HK-2 (cell line): Measurements from ENCODE around the gene ARHGAP9.
"Not testable (repeated sequence)": the region's sequence is repeated elsewhere in the genome, so short reads cannot be mapped to it uniquely, and the experiment has no call there.

Experiments used
- DNase-seq: peaks from one replicate; pipeline ENCODE4 v3.0.0-alpha.2; 2018; ENCODE audit not compliant: unreplicated experiment

Gene ARHGAP9

DNA sequence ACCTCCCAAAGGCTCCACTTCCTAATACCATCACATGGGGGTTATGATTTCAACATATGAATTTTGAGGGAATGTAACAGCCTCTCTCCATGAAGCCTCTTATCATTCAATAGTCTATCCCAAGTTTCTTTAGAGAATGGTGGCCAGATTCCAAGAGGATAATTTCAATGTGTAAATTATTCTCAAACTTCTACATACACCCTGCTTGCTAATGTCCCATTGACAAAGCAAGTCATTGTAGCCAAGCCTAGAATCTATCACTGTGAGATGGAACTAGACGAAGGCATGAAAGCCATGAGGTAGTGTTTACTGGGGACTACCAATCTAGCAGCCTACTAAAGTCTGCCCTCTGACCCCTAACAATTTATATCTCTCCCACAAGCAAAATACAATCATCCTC lies 41.3 kb downstream of the ARHGAP9 start:
- no peak for DNase-seq

GRCh38 chr12:57435293-57435692 lies 44.4 kb downstream of the ARHGAP9 start:
- DNase-seq, result no peak

DNA sequence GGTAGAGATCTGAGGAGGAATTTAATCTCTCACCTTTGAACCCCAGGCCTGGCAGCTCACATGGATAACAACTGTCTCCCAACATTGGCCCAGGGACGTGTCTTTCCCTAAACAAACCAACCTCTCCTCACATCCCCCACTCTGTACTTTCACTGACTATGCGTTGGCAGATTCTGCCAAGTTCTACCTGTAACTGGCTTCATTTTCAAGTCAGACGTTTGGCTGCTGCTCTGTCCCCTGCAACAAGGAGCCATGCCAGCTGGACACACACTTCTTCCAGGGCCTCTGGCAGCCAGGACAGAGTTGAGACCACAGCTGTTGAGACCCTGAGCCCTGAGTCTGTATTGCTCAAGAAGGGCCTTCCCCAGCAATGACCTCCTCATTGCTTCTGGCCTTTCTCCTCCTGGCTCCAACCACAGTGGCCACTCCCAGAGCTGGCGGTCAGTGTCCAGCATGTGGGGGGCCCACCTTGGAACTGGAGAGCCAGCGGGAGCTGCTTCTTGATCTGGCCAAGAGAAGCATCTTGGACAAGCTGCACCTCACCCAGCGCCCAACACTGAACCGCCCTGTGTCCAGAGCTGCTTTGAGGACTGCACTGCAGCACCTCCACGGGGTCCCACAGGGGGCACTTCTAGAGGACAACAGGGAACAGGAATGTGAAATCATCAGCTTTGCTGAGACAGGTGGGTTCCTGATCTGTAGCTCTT lies 45.0 kb downstream of the ARHGAP9 start, which contains the start of gene INHBC:
INHBC (plus strand) TSS at position 268 of the 707 bp plus-strand sequence; CDS start at position 371, 103 bp downstream.
- DNase-seq, result no peak

DNA sequence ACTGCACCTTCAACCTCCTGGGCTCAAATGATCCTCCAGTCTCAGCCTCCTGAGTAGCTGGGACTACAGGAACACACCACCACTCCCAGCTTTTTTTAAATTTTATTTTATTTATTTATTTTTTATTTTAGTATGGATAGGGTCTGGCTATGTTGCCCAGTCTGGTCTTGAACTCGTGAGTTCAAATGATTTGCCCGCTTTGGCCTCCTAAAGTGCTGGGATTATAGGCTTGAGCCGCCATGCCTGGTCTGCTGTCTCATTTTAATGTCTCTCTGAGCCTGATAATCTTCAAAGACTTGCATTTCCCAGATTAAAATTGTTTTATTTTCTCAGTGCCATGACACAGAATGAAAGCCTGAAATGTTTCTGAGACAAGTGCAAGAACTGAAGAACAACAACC lies 46.3 kb downstream of the ARHGAP9 start:
- DNase-seq, result no peak

DNA sequence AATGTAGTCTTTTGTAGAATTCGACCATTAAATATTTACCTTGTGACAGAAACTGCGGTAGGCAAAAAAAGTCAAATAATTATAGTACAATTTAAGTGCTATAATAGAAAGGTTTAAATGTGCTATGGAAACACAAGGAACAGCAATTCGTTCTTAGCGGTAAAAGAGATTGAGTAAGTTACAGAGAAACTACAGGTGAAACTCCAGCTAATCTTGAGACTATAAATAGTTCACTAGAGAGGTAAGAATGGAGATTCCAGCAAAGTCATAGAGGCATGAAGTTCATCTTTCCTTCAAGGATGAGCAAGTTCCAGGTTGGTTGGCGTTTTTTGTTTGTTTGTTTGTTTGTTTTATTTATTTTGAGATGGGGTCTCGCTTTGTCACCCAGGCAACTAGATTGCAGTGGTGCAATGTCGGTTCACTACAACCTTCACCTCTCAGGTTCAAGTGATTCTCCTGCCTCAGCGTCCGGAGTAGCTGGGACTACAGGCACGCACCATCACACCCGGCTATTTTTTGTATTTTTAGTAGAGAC lies 47.9 kb downstream of the ARHGAP9 start:
- DNase-seq, result no peak

- DNase-seq, result peak; percentile 96
Observed at GRCh38 chr12:57430931-57431566, 48.6 kb downstream of the ARHGAP9 start, which contains the start of gene R3HDM2. R3HDM2 (minus strand) TSS chr12:57431043; CDS start chr12:57310428, 120,615 bp downstream.

DNA sequence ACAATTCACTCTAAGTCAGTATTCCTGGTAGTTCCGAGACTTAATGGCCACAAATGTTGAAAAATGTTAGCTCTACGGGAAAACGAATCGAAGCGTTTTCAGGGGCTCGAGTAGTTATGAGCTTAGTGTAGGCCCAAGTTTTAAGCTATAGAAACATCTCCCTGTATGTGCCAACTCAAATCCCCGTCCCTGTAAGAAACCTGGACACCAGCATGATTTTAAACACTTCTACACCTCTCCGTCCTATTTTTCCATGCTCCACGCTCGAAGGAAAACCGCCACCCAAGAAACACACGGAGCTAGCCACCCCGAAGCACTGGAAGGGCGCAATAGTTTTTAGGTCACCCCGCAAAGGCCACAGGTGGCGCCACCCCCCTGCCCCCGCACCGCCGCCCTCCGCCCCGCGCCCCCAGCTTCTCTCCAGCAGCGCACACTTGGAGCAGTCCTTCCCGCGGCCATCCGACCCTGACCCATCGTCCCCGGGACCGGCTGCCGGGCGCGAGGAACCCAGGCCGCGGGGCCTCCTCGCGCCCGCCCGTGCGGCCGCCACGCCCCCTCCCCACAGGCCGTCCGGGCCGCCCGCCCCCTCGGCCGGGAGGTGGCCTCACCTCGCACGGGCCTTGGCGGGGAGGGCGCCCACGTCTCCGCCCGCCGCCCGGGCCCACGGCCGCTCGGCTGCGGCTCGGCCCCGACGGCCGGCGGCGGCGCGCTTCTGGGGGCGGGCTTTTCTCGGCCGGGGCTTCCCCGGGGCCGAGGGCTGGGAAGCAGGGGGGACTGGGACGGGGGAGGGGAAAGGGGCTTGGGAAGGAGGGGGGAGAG lies 49.3 kb downstream of the ARHGAP9 start:
- peak; percentile 57 for DNase-seq

DNA sequence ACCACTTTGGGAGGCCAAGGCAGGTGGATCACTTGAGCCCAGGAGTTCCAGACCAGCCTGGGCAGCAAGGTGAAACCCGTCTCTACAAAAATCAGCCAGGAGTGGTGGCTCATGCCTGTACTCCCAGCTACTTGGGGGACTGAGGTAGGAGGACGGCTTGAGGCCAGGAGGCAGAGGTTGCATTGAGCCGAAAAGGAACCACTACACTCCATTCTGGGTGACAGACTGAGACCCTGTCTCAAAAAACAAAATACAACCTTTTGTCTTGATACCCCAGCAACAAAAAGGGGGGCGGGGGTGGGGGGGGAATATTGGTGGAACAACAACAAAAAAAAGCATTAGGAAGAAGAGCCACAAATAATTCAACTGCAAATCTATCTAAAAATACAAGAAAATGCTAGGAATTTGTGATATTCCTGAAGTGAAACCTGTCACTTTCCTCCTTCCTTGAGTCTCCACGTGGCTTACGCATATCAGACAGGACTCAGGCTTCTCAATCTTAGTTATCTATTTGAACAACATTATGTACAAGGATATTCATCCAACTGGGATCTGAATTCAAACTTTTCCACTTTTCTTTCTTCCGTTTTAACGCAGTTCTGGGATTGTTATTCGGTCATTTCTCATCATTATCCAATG lies 50.1 kb downstream of the ARHGAP9 start:
- no peak for DNase-seq

GRCh38 chr12:57428965-57429364 lies 50.7 kb downstream of the ARHGAP9 start:
- DNase-seq, result no peak

DNA sequence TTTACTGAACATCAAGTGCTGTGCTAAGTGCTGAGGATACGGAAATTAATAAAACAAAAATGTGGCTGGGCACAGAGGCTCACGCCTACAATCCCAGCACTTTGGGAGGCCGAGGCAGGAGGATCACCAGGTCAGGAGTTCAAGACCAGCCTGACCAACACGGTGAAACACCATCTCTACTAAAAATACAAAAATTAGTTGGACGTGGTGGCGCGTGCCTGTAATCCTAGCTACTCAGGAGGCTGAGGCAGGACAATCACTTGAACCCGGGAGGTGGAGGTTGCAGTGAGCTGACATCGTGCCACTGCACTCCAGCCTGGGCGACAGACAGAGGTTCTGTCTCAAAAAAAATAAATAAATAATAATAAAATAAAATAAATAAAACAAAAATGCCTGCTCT lies 52.7 kb downstream of the ARHGAP9 start:
- DNase-seq, result not testable (repeated sequence)
